NCI-H1048 (cell line): Measurements from ENCODE around the gene ZC3H12D.
"Not testable (repeated sequence)": the region's sequence is repeated elsewhere in the genome, so short reads cannot be mapped to it uniquely, and the experiment has no call there.

Experiments used
- DNase-seq: peaks from one replicate; lab custom pipeline; 2025; lab: John Stamatoyannopoulos, UW

ZC3H12D gene

GRCh38 chr6:149458806-149459205 lies 26.0 kb downstream of the ZC3H12D start:
- no peak for DNase-seq

DNA sequence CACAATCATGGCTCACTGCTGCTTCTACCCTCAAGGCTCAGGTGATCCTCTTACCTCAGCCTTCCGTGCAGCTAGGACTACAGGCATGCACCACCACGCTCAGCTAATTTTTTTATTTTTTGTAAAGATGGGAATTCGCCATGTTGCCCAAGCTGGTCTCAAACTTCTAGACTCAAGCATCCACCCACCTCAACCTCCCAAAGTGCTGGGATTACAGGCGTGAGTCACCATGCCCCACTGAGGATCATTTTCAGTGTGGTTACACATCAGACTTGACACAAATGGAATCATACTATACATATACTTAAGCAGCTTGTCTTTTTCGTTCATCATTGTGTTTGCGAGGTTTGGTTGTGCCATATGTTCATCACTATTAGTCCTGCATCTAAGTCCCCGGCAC lies 26.6 kb downstream of the ZC3H12D start:
- no peak for DNase-seq

- no peak for DNase-seq
Measured at GRCh38 chr6:149457316-149457884, 27.4 kb downstream of the ZC3H12D start.

GRCh38 chr6:149456311-149457021 lies 28.3 kb downstream of the ZC3H12D start:
- no peak for DNase-seq

- no peak for DNase-seq
Measured at GRCh38 chr6:149455031-149455732, 29.6 kb downstream of the ZC3H12D start.

DNA sequence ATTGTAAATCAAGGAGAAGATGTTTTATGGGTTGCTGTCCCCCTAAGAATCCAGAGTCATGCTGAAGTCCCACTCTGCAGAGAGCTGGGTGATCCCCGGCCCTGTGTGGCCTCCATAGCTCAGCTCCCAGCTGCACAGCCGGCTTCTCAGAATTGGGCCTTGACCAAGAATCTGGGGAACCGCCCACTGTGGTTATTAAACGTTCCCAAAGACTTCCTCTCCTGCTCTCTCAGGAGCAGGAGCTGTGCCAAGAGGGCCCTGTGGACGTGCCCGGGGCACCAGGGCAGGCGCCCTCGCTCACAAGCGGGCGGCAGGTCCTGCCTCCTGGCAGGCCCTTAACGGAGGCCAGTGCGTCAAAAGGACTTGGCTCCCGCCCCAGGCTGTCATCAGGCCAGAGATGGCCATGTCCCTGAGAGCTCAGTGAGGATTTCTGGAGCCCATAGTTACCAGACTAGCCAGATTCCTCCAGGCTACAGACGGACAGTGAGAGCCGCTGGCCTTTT lies 30.4 kb downstream of the ZC3H12D start:
- DNase-seq: no peak

GRCh38 chr6:149453597-149454345 lies 31.0 kb downstream of the ZC3H12D start:
- DNase-seq: no peak

GRCh38 chr6:149452037-149452939 lies 32.5 kb downstream of the ZC3H12D start:
- DNase-seq: no peak

GRCh38 chr6:149451376-149452036 lies 33.3 kb downstream of the ZC3H12D start:
- DNase-seq: no peak

- no peak for DNase-seq
Measured at GRCh38 chr6:149450679-149451375, 34.0 kb downstream of the ZC3H12D start.

- no peak for DNase-seq
Measured at GRCh38 chr6:149449831-149450678, 34.8 kb downstream of the ZC3H12D start.

DNA sequence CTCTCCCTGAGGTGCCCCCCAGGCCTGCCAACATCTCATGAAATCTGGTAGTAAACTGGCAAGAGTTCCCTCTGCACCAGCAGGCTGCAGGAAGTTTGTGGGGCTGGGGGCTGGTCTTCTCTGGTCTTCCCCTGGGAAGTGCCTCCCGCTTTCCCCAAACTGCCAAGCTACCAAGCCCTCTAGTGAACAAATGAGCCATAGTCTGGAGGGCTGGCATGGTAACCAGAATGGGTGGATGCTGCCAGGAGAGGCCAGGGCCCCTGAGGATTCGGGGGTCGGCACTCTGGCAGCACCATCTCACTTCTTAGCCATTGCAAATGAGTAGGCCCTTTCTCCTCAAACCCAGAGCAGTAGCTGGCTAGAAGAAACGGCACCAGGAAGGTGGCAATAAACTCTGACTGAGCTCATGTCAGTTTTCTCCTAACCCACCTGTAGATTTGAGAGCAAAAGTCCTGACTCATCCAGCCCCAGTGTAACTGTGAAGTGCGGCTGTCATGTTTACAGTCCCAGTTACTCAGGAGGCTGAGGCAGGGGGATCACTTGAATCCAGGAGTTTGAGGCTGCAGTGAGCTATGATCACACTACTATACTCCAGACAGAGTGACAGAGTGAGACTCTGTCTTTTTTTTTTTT lies 35.9 kb downstream of the ZC3H12D start:
- no peak for DNase-seq

- DNase-seq: no peak
Measured at GRCh38 chr6:149446791-149447376, 37.9 kb downstream of the ZC3H12D start.

- no peak for DNase-seq
Measured at GRCh38 chr6:149445573-149445972, 39.2 kb downstream of the ZC3H12D start.

- DNase-seq: no peak
Measured at GRCh38 chr6:149445095-149445466, 39.7 kb downstream of the ZC3H12D start.

- not testable (repeated sequence) for DNase-seq
Measured at GRCh38 chr6:149444360-149445094, 40.3 kb downstream of the ZC3H12D start.

- DNase-seq: no peak
Measured at GRCh38 chr6:149443411-149444181, 41.2 kb downstream of the ZC3H12D start.
